Liver (tissue), 9 donors: ENCODE results near the gene DROSHA. TPM values are rescaled to one million over a fixed set of nuclear protein-coding genes. Genes with fewer than 3 reads are reported as not detected.

ENCODE experiments used
- DNase-seq: peaks from one replicate; pipeline ENCODE4 v3.0.0-alpha.2; 2017; ENCODE audit warnings: low spot score
- H3K27ac ChIP-seq, 2 donors: one replicate each; pipeline ENCODE4 v1.7.0; 2013; ENCODE audit warnings: inconsistent platforms in 2 of 2, low read length in 2 of 2, control low read depth in 1 of 2, low read depth in 1 of 2, mild to moderate bottlenecking in 1 of 2
- H3K27me3 ChIP-seq, 4 donors: one replicate each; pipeline versions ENCODE4 v1.6.1 to v1.7.0; 2013; ENCODE audit warnings: low read length in 3 of 4, inconsistent platforms in 1 of 4, mild to moderate bottlenecking in 1 of 4, moderate library complexity in 1 of 4; ENCODE audit not compliant: control insufficient read depth in 4 of 4, insufficient read depth in 4 of 4
- H3K36me3 ChIP-seq, 4 donors: one replicate each; pipeline versions ENCODE4 v1.6.1 to v1.7.0; 2013; ENCODE audit warnings: low read length in 3 of 4, mild to moderate bottlenecking in 3 of 4, low read depth in 1 of 4, moderate library complexity in 1 of 4; ENCODE audit not compliant: control insufficient read depth in 4 of 4, insufficient read depth in 3 of 4
- H3K4me1 ChIP-seq, 4 donors: one replicate each; pipeline versions ENCODE4 v1.6.1 to v1.7.0; 2013; ENCODE audit warnings: low read length in 3 of 4, mild to moderate bottlenecking in 3 of 4, moderate library complexity in 1 of 4; ENCODE audit not compliant: control insufficient read depth in 4 of 4, insufficient read depth in 4 of 4
- H3K4me3 ChIP-seq, 3 donors: one replicate each; pipeline versions ENCODE4 v1.6.1 to v1.7.0; 2013; ENCODE audit warnings: low read length in 3 of 3, control low read depth in 1 of 3, low read depth in 1 of 3, mild to moderate bottlenecking in 1 of 3
- H3K9ac ChIP-seq, 2 donors: one replicate each; pipeline ENCODE4 v1.7.0; 2013; ENCODE audit warnings: low read length in 2 of 2, mild to moderate bottlenecking in 2 of 2, moderate library complexity in 2 of 2, control low read depth in 1 of 2, low read depth in 1 of 2
- H3K9me3 ChIP-seq, 4 donors: one replicate each; pipeline versions ENCODE4 v1.6.1 to v1.7.0; 2013; ENCODE audit warnings: low read length in 3 of 4; ENCODE audit not compliant: control insufficient read depth in 4 of 4
- FOXA1 ChIP-seq: IDR thresholded peaks from 2 replicates; pipeline ENCODE4 v1.6.1; 2016; ENCODE audit warnings: antibody characterized with exemption
- FOXA2 ChIP-seq: IDR thresholded peaks from 2 replicates; pipeline ENCODE4 v1.6.1; 2016; ENCODE audit warnings: antibody characterized with exemption
- HNF4A ChIP-seq, 2 donors: conservative IDR thresholded peaks; 2 replicates each; pipeline ENCODE4 v1.6.1; 2016; ENCODE audit warnings: antibody characterized with exemption in 2 of 2, mild to moderate bottlenecking in 2 of 2
- RAD21 ChIP-seq, 2 donors: IDR thresholded peaks; 2 replicates each; pipeline ENCODE4 v1.6.1; 2016; ENCODE audit warnings: antibody characterized with exemption in 2 of 2, mild to moderate bottlenecking in 2 of 2
- REST ChIP-seq: IDR thresholded peaks from 2 replicates; pipeline ENCODE4 v1.6.1; 2016; ENCODE audit warnings: antibody characterized with exemption, mild to moderate bottlenecking
- TAF1 ChIP-seq: conservative IDR thresholded peaks from 2 replicates; pipeline ENCODE4 v1.6.1; 2016; ENCODE audit warnings: antibody characterized with exemption, mild to moderate bottlenecking
- ZBTB33 ChIP-seq: IDR thresholded peaks from 2 replicates; pipeline ENCODE4 v1.6.1; 2016; ENCODE audit warnings: antibody characterized with exemption
- WGBS: extraction: QIAGEN DNeasy Blood & Tissue Kit; methylation state at CpG from one replicate; pipeline ENCODE4 v1.1.7; 2013; 5-methylcytosine and 5-hydroxymethylcytosine counted together
- polyA plus RNA-seq, 2 donors: library from polyadenylated mRNA; stranded (reverse) in 1 of 2; unstranded in 1 of 2; fragments of 200-250 nt in 1 of 2; fragments of >200 nt in 1 of 2; fragmentation: Nextera tagmentation in 1 of 2; extraction: Ambion mirVana in 1 of 2; gene quantifications; one replicate each; pipeline versions ENCODE4 v1.2.1 to v1.2.3, GENCODE V29; 2013 to 2015
- total RNA-seq, 2 donors: library from RNA; depleted of rRNA; stranded (reverse); fragments of >200 nt; gene quantifications; one replicate each; pipeline ENCODE4 v1.2.3, GENCODE V29; 2014
- TF ChIP-seq, protein P1 (sequence below): IDR thresholded peaks from 2 replicates; pipeline ENCODE4 v1.6.1; 2016; ENCODE audit warnings: antibody characterized with exemption
- donor health status: healthy.
- donor health status: healthy.
- donor health status: healthy.
- donor health status: healthy.
- donor health status: healthy.

The DROSHA gene
- total and polyA plus RNA-seq, 4 donors = 8.2 to 25.4 (median 15.4) TPM

DNA sequence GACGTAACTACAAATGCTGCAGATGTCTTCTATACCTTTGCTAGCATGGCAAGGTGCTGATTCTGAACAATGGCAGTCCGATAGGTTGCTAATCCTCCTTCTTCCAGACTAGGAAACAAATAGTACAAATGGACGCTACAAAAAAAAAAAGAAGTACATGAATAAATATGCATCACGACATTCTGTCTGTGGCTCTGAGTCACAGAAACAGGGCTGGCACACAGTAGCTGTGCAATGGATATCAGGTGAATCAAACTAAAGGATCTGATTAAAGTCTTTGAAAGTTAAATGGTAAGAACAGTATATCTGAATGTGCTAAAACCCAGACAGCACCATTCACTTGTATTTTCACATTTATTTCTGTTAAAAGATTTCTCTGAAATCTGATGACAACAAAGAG lies 96.2 kb downstream of the DROSHA start:
- H3K4me3 ChIP-seq = no peak overlapping the region
- H3K9ac ChIP-seq = no peak overlapping the region
- no peaks in the 10 kb centered on the region for H3K27me3 ChIP-seq
- peaks cover 4 to 20% (median 15%) of the 10 kb centered on the region in 4 donors for H3K36me3 ChIP-seq
- no peaks in the 10 kb centered on the region for H3K4me1 ChIP-seq
- no peaks in the 10 kb centered on the region for H3K9me3 ChIP-seq
- WGBS = 97% methylated on average over 4 of the region's 4 CpGs
- no peak overlapping the region for H3K27ac ChIP-seq
- TF ChIP-seq REST (no peak), TAF1 (no peak), RAD21 (IDR thresholded peaks at IDR 0.05) (no peak), HNF4A (conservative IDR thresholded peaks at IDR 0.05) (no peak)
- no peak for DNase-seq

DNA sequence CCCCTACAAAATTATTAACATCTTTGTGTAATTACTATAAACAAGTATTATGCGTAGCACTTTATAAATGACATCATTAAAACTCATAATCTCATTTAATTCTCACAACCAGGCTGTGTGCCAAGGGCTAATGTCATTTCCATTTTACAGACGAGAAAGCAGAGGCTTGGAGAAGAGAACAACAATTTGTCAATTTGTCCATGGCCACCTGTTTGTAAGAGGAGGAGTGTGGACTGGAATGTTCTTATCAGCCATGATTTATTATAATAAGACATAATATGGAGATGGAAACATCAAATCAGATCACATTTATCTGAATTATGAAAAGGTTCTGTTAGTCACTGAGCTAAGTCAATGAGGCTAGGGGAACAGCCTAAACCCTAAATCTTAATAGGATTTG lies 97.0 kb downstream of the DROSHA start:
- TF ChIP-seq REST (no peak), RAD21 (IDR thresholded peaks at IDR 0.05) (no peak), FOXA2 (no peak), FOXA1 (no peak), ZBTB33 (no peak)
- TF ChIP-seq, protein P1, sequence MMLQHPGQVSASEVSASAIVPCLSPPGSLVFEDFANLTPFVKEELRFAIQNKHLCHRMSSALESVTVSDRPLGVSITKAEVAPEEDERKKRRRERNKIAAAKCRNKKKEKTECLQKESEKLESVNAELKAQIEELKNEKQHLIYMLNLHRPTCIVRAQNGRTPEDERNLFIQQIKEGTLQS = no peak
- DNase-seq = no peak
- no peak overlapping the region for H3K4me3 ChIP-seq
- H3K36me3 ChIP-seq = peaks cover 4 to 23% (median 15%) of the 10 kb centered on the region in 4 donors
- no peaks in the 10 kb centered on the region for H3K4me1 ChIP-seq
- H3K9me3 ChIP-seq = no peaks in the 10 kb centered on the region
- H3K27ac ChIP-seq = no peak overlapping the region
- H3K9ac ChIP-seq = no peak overlapping the region
- 93% methylated on average over 2 of the region's 2 CpGs for WGBS
- no peaks in the 10 kb centered on the region for H3K27me3 ChIP-seq
